Esophagus squamous epithelium (tissue), 5 donors: ENCODE data around the gene SLC35E3. TPM values are rescaled to one million over a fixed set of nuclear protein-coding genes. Genes with fewer than 3 reads are reported as not detected.

Source experiments
- DNase-seq: peaks from one replicate; lab custom pipeline; 2025; lab: John Stamatoyannopoulos, UW
- H3K27ac ChIP-seq, 4 donors: fragments of 200-600 bp; sonication (generic); one replicate each; pipeline ENCODE4 v1.5.1; 2016 to 2019; ENCODE audit warnings: mild to moderate bottlenecking in 1 of 4
- H3K27me3 ChIP-seq, 4 donors: fragments of 200-600 bp; sonication (generic); 1 replicate in 3 of 4; 2 replicates in 1 of 4; pipeline versions ENCODE4 v1.5.1 to v1.6.0; 2017 to 2021; ENCODE audit warnings: antibody characterized with exemption in 1 of 4
- H3K36me3 ChIP-seq, 3 donors: fragments of 200-600 bp; sonication (generic); one replicate each; pipeline ENCODE4 v1.5.1; 2016 to 2019
- H3K4me1 ChIP-seq, 3 donors: fragments of 200-600 bp; sonication (generic); one replicate each; pipeline ENCODE4 v1.5.1; 2017 to 2019
- H3K4me3 ChIP-seq, 4 donors: fragments of 200-600 bp; sonication (generic); 1 replicate in 3 of 4; 2 replicates in 1 of 4; pipeline ENCODE4 v1.5.1; 2016 to 2019; ENCODE audit warnings: mild to moderate bottlenecking in 2 of 4, moderate library complexity in 1 of 4
- H3K9me3 ChIP-seq, 3 donors: fragments of 200-600 bp; sonication (generic); one replicate each; pipeline ENCODE4 v1.5.1; 2016 to 2019
- CTCF ChIP-seq, 6 experiments: fragments of 450-650 bp in 4 of 6; fragments of 200-600 bp in 2 of 6; sonication (generic) in 2 of 6; IDR thresholded peaks; one replicate each; pipeline ENCODE4 v1.5.1; 2016 to 2019; ENCODE audit warnings: antibody characterized with exemption in 6 of 6, mild to moderate bottlenecking in 4 of 6, moderate library complexity in 4 of 6
- POLR2A ChIP-seq, 4 donors: fragments of 450-650 bp; IDR thresholded peaks; one replicate each; pipeline ENCODE4 v1.6.1; 2017; ENCODE audit warnings: antibody characterized with exemption in 4 of 4, mild to moderate bottlenecking in 4 of 4, moderate library complexity in 3 of 4
- WGBS, 2 donors: methylation state at CpG; one replicate each; pipeline ENCODE4 v1.1.5; 2018; 5-methylcytosine and 5-hydroxymethylcytosine counted together
- intact Hi-C: fragments of 100-400 bp; cut with DNase I; formaldehyde crosslinking; loops from one replicate; pipeline ENCODE4 v1.15.0; 2022
- total RNA-seq, 4 donors: library from RNA; depleted of rRNA; stranded (reverse); fragments of >200 nt; gene quantifications; one replicate each; pipeline ENCODE4 v1.1.0, GENCODE V29; 2016
- donor health status: DM: yes; HTN: yes; CAD: no.

The SLC35E3 gene
- total RNA-seq, 4 donors from 2014 or later = 2.2 to 8.5 (median 4.6) TPM

DNA sequence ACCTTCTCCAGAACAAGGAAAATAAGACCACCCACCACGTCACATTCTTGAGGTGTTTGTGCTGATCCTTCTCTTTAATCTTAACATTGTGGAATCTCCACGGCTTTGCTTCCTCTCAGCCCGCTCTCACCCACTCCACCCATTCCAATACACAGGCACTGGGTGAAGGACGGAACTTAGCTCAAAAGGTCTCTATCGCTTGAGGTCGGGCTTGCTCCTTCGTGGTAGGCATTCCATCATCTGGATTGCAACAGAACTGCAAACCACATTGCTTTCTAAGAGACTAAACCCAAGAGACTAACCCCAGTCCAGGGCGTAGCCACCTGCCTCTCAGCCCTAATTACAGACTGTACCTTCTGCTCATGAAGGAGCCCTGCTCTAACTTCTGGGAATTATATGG lies 38.0 kb downstream of the SLC35E3 start:
- Histone ChIP-seq H3K4me3 (no peak overlapping the region), H3K9me3 (no peaks in the 10 kb centered on the region), H3K4me1 (peaks cover 4 to 43% (median 30%) of the 10 kb centered on the region in 3 donors), H3K36me3 (no peaks in the 10 kb centered on the region), H3K27ac (peak overlapping the region in 1 of 4 donors; percentile 12), H3K27me3 (no peaks in the 10 kb centered on the region)
- TF ChIP-seq CTCF (IDR thresholded peaks at IDR 0.05) = no peak
- no peak for TF ChIP-seq POLR2A (IDR thresholded peaks at IDR 0.05)
- 73 to 77% methylated on average over 8 of the region's 8 CpGs for WGBS, 2 donors
- no peak for DNase-seq
- intact Hi-C loops = no loop called here

- intact Hi-C loops = no loop called here
- H3K4me3 ChIP-seq = no peak overlapping the region
- H3K27me3 ChIP-seq = no peaks in the 10 kb centered on the region
- H3K27ac ChIP-seq = peak overlapping the region in 3 of 4 donors; percentile 28 to 71 (median 70)
- peaks cover 4 to 43% (median 30%) of the 10 kb centered on the region in 3 donors for H3K4me1 ChIP-seq
- TF ChIP-seq CTCF (IDR thresholded peaks at IDR 0.05) = no peak
- TF ChIP-seq POLR2A (IDR thresholded peaks at IDR 0.05) = no peak
- no peaks in the 10 kb centered on the region for H3K36me3 ChIP-seq
- H3K9me3 ChIP-seq = no peaks in the 10 kb centered on the region
- WGBS, 2 donors = 42 to 49% methylated on average over 2 of the region's 2 CpGs
- DNase-seq = no peak
Measured at GRCh38 chr12:68785358-68785757, 39.4 kb downstream of the SLC35E3 start.

- intact Hi-C loops = no loop called here
- peaks cover 4 to 40% (median 30%) of the 10 kb centered on the region in 3 donors for H3K4me1 ChIP-seq
- no peaks in the 10 kb centered on the region for H3K36me3 ChIP-seq
- H3K27me3 ChIP-seq = no peaks in the 10 kb centered on the region
- H3K27ac ChIP-seq = peak overlapping the region in 3 of 4 donors; percentile 26 to 71 (median 28)
- DNase-seq = no peak
- no peak overlapping the region for H3K4me3 ChIP-seq
- TF ChIP-seq POLR2A (IDR thresholded peaks at IDR 0.05) (no peak), CTCF (IDR thresholded peaks at IDR 0.05) (no peak)
- H3K9me3 ChIP-seq = no peaks in the 10 kb centered on the region
- 88 to 91% methylated on average over 4 to 5 of the region's 5 CpGs for WGBS, 2 donors
Measured at GRCh38 chr12:68785823-68786222, 39.8 kb downstream of the SLC35E3 start.

DNA sequence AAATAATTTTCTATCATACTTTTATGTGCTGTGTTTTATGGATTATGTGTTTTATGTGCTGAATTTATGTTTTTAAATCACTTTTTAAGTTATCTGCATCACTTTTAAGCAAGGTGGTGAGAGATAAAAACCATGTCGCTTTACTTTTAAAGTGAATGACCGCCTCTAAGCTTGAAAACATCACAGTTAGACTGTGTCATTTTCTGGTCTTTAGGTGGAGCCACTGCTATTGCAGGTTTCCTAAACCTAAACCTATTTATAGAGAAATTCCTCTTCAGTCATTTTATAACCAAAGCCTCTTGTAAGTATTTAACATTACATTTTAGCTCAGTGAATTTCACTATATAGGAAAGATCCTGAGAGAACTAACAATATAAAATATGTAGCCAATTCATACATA lies 41.0 kb downstream of the SLC35E3 start:
- H3K27me3 ChIP-seq = no peaks in the 10 kb centered on the region
- peak overlapping the region; percentile 50 to 84 (median 66) for H3K27ac ChIP-seq
- DNase-seq = no peak
- H3K4me1 ChIP-seq = peaks cover 4 to 36% (median 30%) of the 10 kb centered on the region in 3 donors
- WGBS, 2 donors = 74 to 92% methylated on average over 2 of the region's 2 CpGs
- intact Hi-C loops = no loop called here
- no peak overlapping the region for H3K4me3 ChIP-seq
- no peak for TF ChIP-seq CTCF (IDR thresholded peaks at IDR 0.05)
- TF ChIP-seq POLR2A (IDR thresholded peaks at IDR 0.05) = no peak
- no peaks in the 10 kb centered on the region for H3K9me3 ChIP-seq
- H3K36me3 ChIP-seq = no peaks in the 10 kb centered on the region

- peak overlapping the region in 2 of 4 donors; percentile 71 to 84 for H3K27ac ChIP-seq
- intact Hi-C loops = no loop called here
- no peaks in the 10 kb centered on the region for H3K27me3 ChIP-seq
- no peak overlapping the region for H3K4me3 ChIP-seq
- WGBS, 2 donors = 98 to 99% methylated on average over 3 of the region's 3 CpGs
- H3K4me1 ChIP-seq = peaks cover 4 to 36% (median 30%) of the 10 kb centered on the region in 3 donors
- DNase-seq = no peak
- no peaks in the 10 kb centered on the region for H3K36me3 ChIP-seq
- no peak for TF ChIP-seq POLR2A (IDR thresholded peaks at IDR 0.05)
- no peak for TF ChIP-seq CTCF (IDR thresholded peaks at IDR 0.05)
- no peaks in the 10 kb centered on the region for H3K9me3 ChIP-seq
Measured at GRCh38 chr12:68788554-68789143, 42.7 kb downstream of the SLC35E3 start.
